Upper lobe of left lung (tissue), 6 donors: ENCODE results near the gene CAPS. TPM values are rescaled to one million over a fixed set of nuclear protein-coding genes. Genes with fewer than 3 reads are reported as not detected.

Experiments
- ATAC-seq, 2 donors: fragments of 200-7000 bp; cut with Tn5 transposase; one replicate each; pipeline ENCODE4 v1.9.1; 2022; ENCODE audit warnings: mild to moderate bottlenecking in 2 of 2, moderate library complexity in 2 of 2; ENCODE audit not compliant: low FRiP score in 2 of 2
- DNase-seq, 2 donors: peaks; one replicate each; pipeline ENCODE4 v3.0.0-alpha.2; 2019 to 2020
- H3K27ac ChIP-seq, 4 donors: fragments of 200-600 bp; sonication (generic); one replicate each; pipeline ENCODE4 v1.5.1; 2016 to 2019
- H3K27me3 ChIP-seq, 4 donors: fragments of 200-600 bp; sonication (generic); one replicate each; pipeline ENCODE4 v1.5.1; 2017 to 2019
- H3K36me3 ChIP-seq, 4 donors: fragments of 200-600 bp; sonication (generic); one replicate each; pipeline ENCODE4 v1.5.1; 2016 to 2019
- H3K4me1 ChIP-seq, 4 donors: fragments of 200-600 bp; sonication (generic); one replicate each; pipeline ENCODE4 v1.5.1; 2018 to 2019
- H3K4me3 ChIP-seq, 4 donors: fragments of 200-600 bp; sonication (generic); one replicate each; pipeline ENCODE4 v1.5.1; 2017 to 2019; ENCODE audit warnings: mild to moderate bottlenecking in 2 of 4, moderate library complexity in 1 of 4
- H3K9me3 ChIP-seq, 4 donors: fragments of 200-600 bp; sonication (generic); one replicate each; pipeline ENCODE4 v1.5.1; 2018 to 2019
- CTCF ChIP-seq, 6 experiments: fragments of 450-650 bp in 4 of 6; fragments of 200-600 bp in 2 of 6; sonication (generic) in 2 of 6; IDR thresholded peaks; one replicate each; pipeline ENCODE4 v1.5.1; 2016 to 2019; ENCODE audit warnings: antibody characterized with exemption in 6 of 6
- EP300 ChIP-seq, 4 donors: sonication (generic); formaldehyde crosslinking; IDR thresholded peaks; one replicate each; pipeline ENCODE4 v1.5.1; 2017; ENCODE audit warnings: antibody characterized with exemption in 4 of 4, control low read depth in 2 of 4
- POLR2A ChIP-seq, 4 donors: fragments of 450-650 bp; IDR thresholded peaks; one replicate each; pipeline ENCODE4 v1.5.1; 2016 to 2017; ENCODE audit warnings: antibody characterized with exemption in 4 of 4, mild to moderate bottlenecking in 2 of 4
- POLR2AphosphoS5 ChIP-seq, 2 donors: sonication (generic); formaldehyde crosslinking; IDR thresholded peaks; one replicate each; pipeline ENCODE4 v1.5.1; 2017; ENCODE audit warnings: antibody characterized with exemption in 2 of 2
- WGBS, 2 donors: methylation state at CpG; one replicate each; pipeline ENCODE4 v1.1.5; 2017 to 2018; 5-methylcytosine and 5-hydroxymethylcytosine counted together
- total RNA-seq, 6 donors: library from RNA; depleted of rRNA in 4 of 6; stranded (reverse); fragments of >200 nt in 4 of 6; gene quantifications; one replicate each; pipeline versions ENCODE4 v1.1.0 to v1.2.1, GENCODE V29; 2016 to 2021
- donor health status: DM: no; HTN: no; CAD: no; lungs with moderate emphysema.
- donor health status: DM: no; HTN: yes; CAD: no; lungs with severe emphysema.

Gene CAPS
- total RNA-seq, 6 donors from 2014 or later = 20.6 to 414 (median 115) TPM

- Histone ChIP-seq H3K9me3 (no peaks in the 10 kb centered on the region), H3K4me3 (no peak overlapping the region), H3K27me3 (peaks cover 0 to 6% (median 4%) of the 10 kb centered on the region in 4 donors), H3K4me1 (peaks cover 0 to 10% (median 0%) of the 10 kb centered on the region in 4 donors), H3K36me3 (peaks cover 11 to 34% (median 28%) of the 10 kb centered on the region in 4 donors), H3K27ac (no peak overlapping the region)
- ATAC-seq = no peak
- no peak for TF ChIP-seq POLR2AphosphoS5 (IDR thresholded peaks at IDR 0.05)
- TF ChIP-seq POLR2A (IDR thresholded peaks at IDR 0.05) = no peak
- TF ChIP-seq CTCF (IDR thresholded peaks at IDR 0.05) = no peak
- no peak for TF ChIP-seq EP300 (IDR thresholded peaks at IDR 0.05)
- no peak for DNase-seq
- 88% methylated on average over 14 of the region's 15 CpGs; no CpG with 5 or more reads in 1 of the 2 donors for WGBS, 2 donors
Observed at GRCh38 chr19:5895409-5895808, 18.6 kb upstream of the CAPS start.

GRCh38 chr19:5895890-5896289 is 18.2 kb upstream of the CAPS start:
- 85 to 92% methylated on average over 6 to 8 of the region's 8 CpGs for WGBS, 2 donors

GRCh38 chr19:5896365-5897076 is 17.5 kb upstream of the CAPS start:
- peaks cover 0 to 10% (median 0%) of the 10 kb centered on the region in 4 donors for H3K4me1 ChIP-seq
- WGBS, 2 donors = 92 to 94% methylated on average over 23 to 29 of the region's 29 CpGs
- DNase-seq (peak in 1 of 2 donors; percentile 63), ATAC-seq (no peak)
- peaks cover 11 to 41% (median 28%) of the 10 kb centered on the region in 4 donors for H3K36me3 ChIP-seq
- H3K4me3 ChIP-seq = no peak overlapping the region
- H3K27me3 ChIP-seq = peaks cover 0 to 6% (median 4%) of the 10 kb centered on the region in 4 donors
- TF ChIP-seq EP300 (IDR thresholded peaks at IDR 0.05) = no peak
- TF ChIP-seq POLR2A (IDR thresholded peaks at IDR 0.05) = no peak
- H3K27ac ChIP-seq = no peak overlapping the region
- no peaks in the 10 kb centered on the region for H3K9me3 ChIP-seq

More at GRCh38 chr19:5895890-5896289, 18.2 kb upstream of the CAPS start:
- Histone ChIP-seq H3K27ac (no peak overlapping the region), H3K27me3 (peaks cover 0 to 6% (median 4%) of the 10 kb centered on the region in 4 donors), H3K36me3 (peaks cover 11 to 39% (median 28%) of the 10 kb centered on the region in 4 donors), H3K9me3 (no peaks in the 10 kb centered on the region), H3K4me1 (peaks cover 0 to 10% (median 0%) of the 10 kb centered on the region in 4 donors), H3K4me3 (no peak overlapping the region)
- TF ChIP-seq POLR2A (IDR thresholded peaks at IDR 0.05) (no peak), POLR2AphosphoS5 (IDR thresholded peaks at IDR 0.05) (no peak), CTCF (IDR thresholded peaks at IDR 0.05) (no peak), EP300 (IDR thresholded peaks at IDR 0.05) (no peak)
- ATAC-seq (no peak), DNase-seq (no peak)

GRCh38 chr19:5897189-5897969 is 16.7 kb upstream of the CAPS start:
- Histone ChIP-seq H3K4me1 (peaks cover 4 to 8% (median 4%) of the 10 kb centered on the region in 4 donors), H3K9me3 (no peaks in the 10 kb centered on the region), H3K27ac (no peak overlapping the region), H3K4me3 (no peak overlapping the region), H3K27me3 (no peaks in the 10 kb centered on the region), H3K36me3 (peaks cover 11 to 41% (median 28%) of the 10 kb centered on the region in 4 donors)
- ATAC-seq (no peak), DNase-seq (peak in 1 of 2 donors; percentile 80)
- WGBS, 2 donors = 92% methylated on average over 11 to 24 of the region's 30 CpGs
- TF ChIP-seq POLR2AphosphoS5 (IDR thresholded peaks at IDR 0.05) (no peak), CTCF (IDR thresholded peaks at IDR 0.05) (no peak), POLR2A (IDR thresholded peaks at IDR 0.05) (no peak), EP300 (IDR thresholded peaks at IDR 0.05) (no peak)
